GM12878 (cell line): ENCODE measurements around the gene BIRC3. TPM values are rescaled to one million over a fixed set of nuclear protein-coding genes. Genes with fewer than 3 reads are reported as not detected.
A peak's percentile ranks its signal among the peaks of the same experiment; 100 is the strongest.
"Not testable (repeated sequence)": the region's sequence is repeated elsewhere in the genome, so short reads cannot be mapped to it uniquely, and the experiment has no call there.

Source experiments
- ATAC-seq: fragments of 200-7000 bp; cut with Tn5 transposase; 3 replicates; pipeline ENCODE4 v1.9.1; 2020; ENCODE audit warnings: mild to moderate bottlenecking, moderate library complexity
- BruUV-seq: library from RNA; stranded (reverse); fragments of 400-500 nt; replicated peaks from 2 replicates; lab custom pipeline; 2021; lab: Mats Ljungman, UMichigan
- CTCF ChIA-PET: fragments of 300-600 bp; sonication (Branson Sonifier 250); formaldehyde crosslinking; extraction: SDS; loops from one replicate; lab custom pipeline; 2021; ENCODE audit warnings: inconsistent platforms; lab: Yijun Ruan, JAX
- POLR2A ChIA-PET: fragments of 350-600 bp; formaldehyde crosslinking; extraction: SDS; loops from one replicate; lab custom pipeline; 2021; ENCODE audit warnings: inconsistent platforms; lab: Charles Lee
- RAD21 ChIA-PET: fragments of 300-600 bp; sonication (Branson Sonifier 250); formaldehyde crosslinking; loops from one replicate; lab custom pipeline; 2023; ENCODE audit warnings: antibody characterized with exemption; ENCODE audit not compliant: unreplicated experiment; lab: Charles Lee
- SMC1A ChIA-PET: fragments of 300-600 bp; sonication (Branson Sonifier 250); formaldehyde crosslinking; loops from one replicate; lab custom pipeline; 2023; ENCODE audit not compliant: unreplicated experiment, uncharacterized antibody; lab: Charles Lee
- DNase-seq: peaks from one replicate; pipeline ENCODE4 v3.0.0-alpha.2; 2011; ENCODE audit warnings: low read depth, low spot score
- FAIRE-seq: peaks from 3 replicates; lab custom pipeline; 2011; peaks lifted over from hg19 to GRCh38; lab: Jason Lieb, UNC
- H2AFZ ChIP-seq: 2 replicates; pipeline ENCODE4 v1.6.0; 2011; ENCODE audit warnings: low read depth, low read length, control low read depth; ENCODE audit not compliant: control insufficient read depth
- H3K27ac ChIP-seq: 2 replicates; pipeline ENCODE4 v1.5.1; 2011; ENCODE audit warnings: control low read depth; ENCODE audit not compliant: control insufficient read depth, insufficient read depth
- H3K27me3 ChIP-seq, 2 experiments: replicated peaks in 1 of 2; 2 replicates each; pipeline versions ENCODE4 v1.6.0 to v1.6.1; 2011; ENCODE audit warnings: low read length in 1 of 2; ENCODE audit not compliant: control insufficient read depth in 2 of 2, insufficient read depth in 2 of 2
- H3K36me3 ChIP-seq, 2 experiments: 2 replicates each; pipeline ENCODE4 v1.5.1; 2011; ENCODE audit warnings: low read length in 1 of 2; ENCODE audit not compliant: control insufficient read depth in 2 of 2, insufficient read depth in 2 of 2
- H3K4me1 ChIP-seq: 2 replicates; pipeline ENCODE4 v1.6.1; 2011; ENCODE audit warnings: mild to moderate bottlenecking, low read length, moderate library complexity, mixed read lengths; ENCODE audit not compliant: control insufficient read depth, insufficient read depth
- H3K4me2 ChIP-seq: 2 replicates; pipeline ENCODE4 v1.6.0; 2011; ENCODE audit warnings: control low read depth; ENCODE audit not compliant: control insufficient read depth, insufficient read depth
- H3K4me3 ChIP-seq: fragments of 200-600 bp; sonication (generic); 2 replicates; pipeline ENCODE4 v1.5.1; 2016
- H3K79me2 ChIP-seq: 2 replicates; pipeline ENCODE4 v1.6.0; 2011; ENCODE audit warnings: low read length; ENCODE audit not compliant: control insufficient read depth, insufficient read depth
- H3K9ac ChIP-seq: 2 replicates; pipeline ENCODE4 v1.8.0; 2011; ENCODE audit warnings: low read length, control low read depth, mixed read lengths; ENCODE audit not compliant: control insufficient read depth, insufficient read depth
- H3K9me3 ChIP-seq: replicated peaks from 3 replicates; pipeline ENCODE4 v1.5.1; 2011; ENCODE audit warnings: mild to moderate bottlenecking, low read length; ENCODE audit not compliant: control insufficient read depth, insufficient read depth
- H4K20me1 ChIP-seq: 2 replicates; pipeline ENCODE4 v1.6.0; 2011; ENCODE audit not compliant: control insufficient read depth, insufficient read depth
- DPF2 ChIP-seq: fragments of 450-650 bp; IDR thresholded peaks from 2 replicates; pipeline ENCODE4 v1.6.1; 2017; ENCODE audit warnings: mild to moderate bottlenecking
- NFIC ChIP-seq: IDR thresholded peaks from 2 replicates; pipeline ENCODE4 v1.6.1; 2012; ENCODE audit warnings: low read depth, mild to moderate bottlenecking, inconsistent platforms, low read length, moderate library complexity
- WGBS: methylation state at CpG from one replicate; pipeline ENCODE4 v1.1.6; 2016; ENCODE audit warnings: low lambda C conversion rate; ENCODE audit not compliant: insufficient replicate concordance, insufficient coverage; ENCODE audit errors: missing lambda C conversion rate; 5-methylcytosine and 5-hydroxymethylcytosine counted together
- in situ Hi-C: fragments of 300-500 bp; cut with MboI; formaldehyde crosslinking; loops from 9 replicates; pipeline ENCODE4 v1.14.3; 2018; ENCODE audit warnings: mixed read lengths
- intact Hi-C: fragments of 100-400 bp; cut with micrococcal nuclease; formaldehyde crosslinking; loops from one replicate; pipeline ENCODE4 v1.14.2; 2022; ENCODE audit not compliant: unreplicated experiment
- polyA plus RNA-seq, 11 experiments: library from polyadenylated mRNA; depleted of rRNA in 4 of 11; unstranded in 6 of 11; stranded (reverse) in 5 of 11; fragments of >200 nt; fragmentation: Nextera tagmentation in 4 of 11; fragmentation: Illumina TruSeq in 1 of 11; extraction: Ambion mirVana in 4 of 11; extraction: Trizol in 1 of 11; gene quantifications; 1 replicate in 1 of 11; 2 replicates in 10 of 11; pipeline versions ENCODE4 v1.2.1 to v1.2.3, GENCODE V29; 2011 to 2016; ENCODE audit warnings: inconsistent platforms in 2 of 11, missing spikeins in 2 of 11, low read depth in 1 of 11
- total RNA-seq, 4 experiments: library from RNA; depleted of rRNA in 3 of 4; stranded (reverse); fragments of >200 nt in 3 of 4; fragmentation: Illumina TruSeq in 1 of 4; extraction: Trizol in 1 of 4; gene quantifications; 2 replicates each; pipeline versions ENCODE4 v1.2.1 to v1.2.3, GENCODE V29; 2013 to 2021

The BIRC3 gene
- total and polyA plus RNA-seq, 10 of the 15 experiments (the other 5 are each of a cell fraction or from before 2014, with no cell fraction given): 42.1 to 351 (median 83.7) TPM

DNA sequence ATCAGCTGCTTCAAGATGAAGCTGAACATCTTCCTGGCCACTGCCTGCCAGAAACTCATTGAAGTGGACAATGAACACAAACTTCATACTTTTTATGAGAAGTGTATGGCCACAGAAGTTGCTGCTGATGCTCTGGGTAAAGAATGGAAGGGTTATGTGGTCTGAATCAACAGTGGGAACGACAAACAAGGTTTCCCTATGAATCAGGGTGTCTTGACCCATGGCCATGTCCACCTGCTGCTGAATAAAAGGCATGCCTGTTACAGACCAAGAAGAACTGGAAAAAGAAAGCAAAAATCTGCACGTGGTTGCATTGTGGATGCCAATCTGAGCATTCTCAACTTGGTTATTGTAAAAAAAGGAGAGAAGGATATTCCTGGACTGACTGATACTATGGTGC, 22.2 kb upstream of the BIRC3 start:
- Histone ChIP-seq H3K36me3 (no peaks in the 10 kb centered on the region), H3K9me3 (no peaks in the 10 kb centered on the region), H3K4me1 (peaks cover 12% of the 10 kb centered on the region), H3K79me2 (peaks cover 2% of the 10 kb centered on the region; the same call in 1 of the 2 replicates), H3K4me3 (no peak overlapping the region), H2AFZ (peak overlapping the region; percentile 79), H3K4me2 (peak overlapping the region; percentile 89), H4K20me1 (no peaks in the 10 kb centered on the region), H3K27me3 (no peaks in the 10 kb centered on the region), H3K9ac (no peak overlapping the region; the same call in 1 of the 2 replicates), H3K27ac (peak overlapping the region; percentile 44; the same call in 1 of the 2 replicates)
- in situ Hi-C loops: no loop called here
- peak; percentile 63 for ATAC-seq
- DNase-seq: no peak
- intact Hi-C loops: no loop called here
- SMC1A ChIA-PET: interaction anchor here (0.8 to 14.6 kb wide), 29 partner anchors 11 to 372 kb away, joined by 3 to 255 read pairs (median 11); partner anchors contain the start of gene BIRC3
- TF ChIP-seq DPF2 (0 out of 2 replicates have a peak, but pooled peaks have one; percentile 22), NFIC (no peak)
- BruUV-seq: no TSS peak
- RAD21 ChIA-PET: interaction anchor here (0.6 to 9.8 kb wide), 23 partner anchors 10 to 377 kb away, joined by 3 to 169 read pairs (median 4); partner anchors contain the start of genes BIRC3, MMP20 and TMEM123
- CTCF ChIA-PET: interaction anchor here (1.0 to 10.9 kb wide), 26 partner anchors 9 to 372 kb away, joined by 3 to 273 read pairs (median 11); partner anchors contain the start of gene BIRC3
- FAIRE-seq: no peak
- 0% methylated on average over 2 of the region's 2 CpGs for WGBS
- POLR2A ChIA-PET: interaction anchor here (0.6 to 2.2 kb wide), 9 partner anchors 11 to 319 kb away, joined by 3 to 10 read pairs (median 6); no protein-coding TSS in a partner anchor

DNA sequence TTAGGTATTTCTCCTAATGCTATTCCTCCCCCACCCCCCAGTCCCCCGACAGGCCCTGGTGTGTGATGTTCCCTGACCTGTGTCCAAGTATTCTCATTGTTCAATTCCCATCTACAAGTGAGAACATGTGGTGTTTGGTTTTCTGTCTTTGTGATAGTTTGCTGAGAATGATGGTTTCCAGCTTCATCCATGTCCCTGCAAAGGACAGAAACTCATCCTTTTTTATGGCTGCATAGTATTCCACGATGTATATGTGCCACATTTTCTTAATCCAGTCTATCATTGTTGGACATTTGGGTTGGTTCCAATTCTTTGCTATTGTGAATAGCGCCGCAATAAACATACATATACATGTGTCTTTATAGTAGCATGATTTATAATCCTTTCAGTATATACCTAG, 20.5 kb upstream of the BIRC3 start:
- POLR2A ChIA-PET: not testable (repeated sequence)

DNA sequence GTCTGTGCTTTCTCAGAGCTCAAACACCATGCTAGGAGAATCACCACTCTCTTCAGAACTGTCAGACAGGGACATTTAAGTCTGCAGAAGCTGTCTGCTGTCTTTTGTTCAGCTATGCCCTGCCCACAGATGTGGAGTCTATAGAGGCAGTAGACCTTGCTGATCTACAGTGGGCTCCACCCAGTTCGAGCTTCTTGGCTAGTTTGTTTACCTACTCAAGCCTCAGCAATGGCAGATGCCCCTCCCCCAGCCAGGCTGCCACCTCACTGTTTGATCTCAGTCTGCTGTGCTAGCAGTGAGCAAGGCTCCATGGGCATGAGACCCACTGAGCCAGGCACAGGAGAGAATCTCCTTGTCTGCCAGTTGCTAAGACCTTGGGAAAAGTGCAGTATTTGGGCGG, 16.4 kb upstream of the BIRC3 start:
- H3K4me2 ChIP-seq, BruUV-seq, POLR2A ChIA-PET, H3K4me3 ChIP-seq, H3K9ac ChIP-seq, H3K36me3 ChIP-seq, H3K4me1 ChIP-seq, H4K20me1 ChIP-seq, H3K9me3 ChIP-seq, DNase-seq, H3K79me2 ChIP-seq, FAIRE-seq, RAD21 ChIA-PET, H3K27me3 ChIP-seq, in situ Hi-C loops, H3K27ac ChIP-seq, ATAC-seq, intact Hi-C loops, H2AFZ ChIP-seq: not testable (repeated sequence)
- 57% methylated on average over 2 of the region's 2 CpGs for WGBS
- ChIA-PET SMC1A (interaction anchor here (14.6 kb wide), 1 partner anchor 15 kb away, joined by 255 read pairs; the partner anchor contains the start of gene BIRC3), CTCF (interaction anchor here (1.3 to 2.0 kb wide), 2 partner anchors 14 to 41 kb away, joined by 3 to 6 read pairs; no protein-coding TSS in a partner anchor)

More for the DNA sequence above, 20.5 kb upstream of the BIRC3 start:
- H3K4me2 ChIP-seq, H3K9me3 ChIP-seq, H3K4me3 ChIP-seq, in situ Hi-C loops, H3K79me2 ChIP-seq, intact Hi-C loops, H3K27me3 ChIP-seq, DNase-seq, H3K36me3 ChIP-seq, H2AFZ ChIP-seq, H4K20me1 ChIP-seq, FAIRE-seq, H3K27ac ChIP-seq, BruUV-seq, H3K9ac ChIP-seq, ATAC-seq: not testable (repeated sequence)
- CTCF ChIA-PET: interaction anchor here (0.9 to 10.9 kb wide), 7 partner anchors 14 to 370 kb away, joined by 3 to 273 read pairs (median 86); no protein-coding TSS in a partner anchor
- peaks cover 12% of the 10 kb centered on the region for H3K4me1 ChIP-seq
- RAD21 ChIA-PET: interaction anchor here (3.7 kb wide), 1 partner anchor 48 kb away, joined by 26 read pairs; no protein-coding TSS in a partner anchor
- SMC1A ChIA-PET: interaction anchor here (1.1 to 14.6 kb wide), 6 partner anchors 11 to 369 kb away, joined by 3 to 255 read pairs (median 14); partner anchors contain the start of gene BIRC3
- WGBS: 80% methylated on average over 4 of the region's 4 CpGs
